Lower leg skin (tissue), 3 donors: ENCODE measurements around the gene MAN1A1.

ENCODE experiments used
- POLR2A ChIP-seq, 2 donors: fragments of 450-650 bp; IDR thresholded peaks; one replicate each; pipeline ENCODE4 v1.6.1; 2016 to 2017; ENCODE audit warnings: antibody characterized with exemption in 2 of 2, mild to moderate bottlenecking in 1 of 2, moderate library complexity in 1 of 2
- TF ChIP-seq, protein P1 (sequence below), 3 donors: fragments of 450-650 bp; IDR thresholded peaks; one replicate each; pipeline ENCODE4 v1.5.1; 2016; ENCODE audit warnings: antibody characterized with exemption in 3 of 3, mild to moderate bottlenecking in 3 of 3, moderate library complexity in 2 of 3

DNA sequence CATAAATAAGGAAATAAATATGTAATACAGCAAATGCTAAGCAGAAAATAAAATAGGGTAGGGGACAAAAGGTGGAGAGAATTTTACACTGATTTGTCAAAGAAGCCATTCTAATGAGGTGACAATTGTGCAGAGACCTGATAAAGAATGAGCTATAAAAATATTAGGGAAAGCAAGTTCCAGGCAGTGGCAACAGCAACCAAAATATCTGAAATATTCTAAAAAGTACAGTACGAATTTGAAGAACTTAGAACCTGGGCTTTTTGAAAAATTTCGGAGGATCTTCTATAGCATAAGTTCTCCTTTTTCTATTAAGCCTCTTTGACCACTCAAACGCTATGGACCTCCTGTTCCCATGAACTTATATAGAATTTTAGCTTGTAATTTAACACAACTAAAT, 173.1 kb downstream of the MAN1A1 start:
- TF ChIP-seq, protein P1, sequence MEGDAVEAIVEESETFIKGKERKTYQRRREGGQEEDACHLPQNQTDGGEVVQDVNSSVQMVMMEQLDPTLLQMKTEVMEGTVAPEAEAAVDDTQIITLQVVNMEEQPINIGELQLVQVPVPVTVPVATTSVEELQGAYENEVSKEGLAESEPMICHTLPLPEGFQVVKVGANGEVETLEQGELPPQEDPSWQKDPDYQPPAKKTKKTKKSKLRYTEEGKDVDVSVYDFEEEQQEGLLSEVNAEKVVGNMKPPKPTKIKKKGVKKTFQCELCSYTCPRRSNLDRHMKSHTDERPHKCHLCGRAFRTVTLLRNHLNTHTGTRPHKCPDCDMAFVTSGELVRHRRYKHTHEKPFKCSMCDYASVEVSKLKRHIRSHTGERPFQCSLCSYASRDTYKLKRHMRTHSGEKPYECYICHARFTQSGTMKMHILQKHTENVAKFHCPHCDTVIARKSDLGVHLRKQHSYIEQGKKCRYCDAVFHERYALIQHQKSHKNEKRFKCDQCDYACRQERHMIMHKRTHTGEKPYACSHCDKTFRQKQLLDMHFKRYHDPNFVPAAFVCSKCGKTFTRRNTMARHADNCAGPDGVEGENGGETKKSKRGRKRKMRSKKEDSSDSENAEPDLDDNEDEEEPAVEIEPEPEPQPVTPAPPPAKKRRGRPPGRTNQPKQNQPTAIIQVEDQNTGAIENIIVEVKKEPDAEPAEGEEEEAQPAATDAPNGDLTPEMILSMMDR (IDR thresholded peaks at IDR 0.05) = no peak
- TF ChIP-seq POLR2A (IDR thresholded peaks at IDR 0.05) = no peak
